Measurements from ENCODE around the gene C12orf42. TPM values are rescaled to one million over a fixed set of nuclear protein-coding genes. Genes with fewer than 3 reads are reported as not detected.

Gene C12orf42
- total and polyA plus RNA-seq, 2 of the 4 experiments (the other 2 are of a cell fraction) = not detected

GRCh38 chr12:103462675-103463074 lies 33.1 kb downstream of the C12orf42 start:
- DNase-seq (no peak), ATAC-seq (ENCODE audit: low read depth) (no peak)
- no TSS peak for BruUV-seq (replicated peaks)
- Histone ChIP-seq H2AFZ (replicated peaks; ENCODE audit: low read length, poor library complexity) (no peak overlapping the region), H3K9me3 (ENCODE audit: control insufficient read depth, insufficient read depth, low read length) (peaks cover 8% of the 10 kb centered on the region), H4K8ac (ENCODE audit: low read depth in 2 of 2, low read length in 2 of 2) (no peak overlapping the region), H3K4ac (ENCODE audit: low read depth, low read length) (no peak overlapping the region), H4K5ac (ENCODE audit: low read depth, low read length) (no peak overlapping the region), H3K27ac (ENCODE audit: insufficient read depth, low read length) (no peak overlapping the region), H3K18ac (ENCODE audit: low read depth, low read length) (no peak overlapping the region), H4K91ac (ENCODE audit: insufficient read depth, low read depth, low read length) (no peak overlapping the region), H3K36me3 (ENCODE audit: control insufficient read depth, insufficient read depth, low read length) (no peaks in the 10 kb centered on the region), H3K14ac (replicated peaks; ENCODE audit: low read depth, low read length) (no peak overlapping the region), H2AK5ac (ENCODE audit: low read depth, low read length) (no peak overlapping the region), H3K27me3 (ENCODE audit: control insufficient read depth, insufficient read depth, low read length) (no peaks in the 10 kb centered on the region), H3K9me1 (ENCODE audit: insufficient read depth, low read length) (no peaks in the 10 kb centered on the region), H2BK20ac (ENCODE audit: low read depth, low read length) (no peak overlapping the region), H3K4me2 (ENCODE audit: low read depth, low read length) (no peak overlapping the region), H3K56ac (ENCODE audit: extremely low read depth, insufficient read depth, low read length) (no peak overlapping the region), H3K4me3 (ENCODE audit: insufficient read depth, low read depth, low read length) (no peak overlapping the region), H2BK5ac (ENCODE audit: low read depth, low read length, poor library complexity, severe bottlenecking) (no peak overlapping the region), H4K20me1 (ENCODE audit: insufficient read depth, low read length) (no peaks in the 10 kb centered on the region), H3K79me1 (ENCODE audit: low read depth in 1 of 2, low read length in 2 of 2) (no peaks in the 10 kb centered on the region), H3K4me1 (ENCODE audit: control insufficient read depth, insufficient read depth, low read length) (no peaks in the 10 kb centered on the region), H3K23ac (ENCODE audit: low read depth, low read length) (no peak overlapping the region), H2BK15ac (ENCODE audit: low read depth, low read length) (no peak overlapping the region), H3K9ac (ENCODE audit: low read depth, low read length) (no peak overlapping the region), H2AK9ac (replicated peaks; ENCODE audit: low read depth, low read length, poor library complexity) (no peak overlapping the region), H2BK120ac (ENCODE audit: low read depth, low read length) (no peak overlapping the region)
- POLR2A ChIA-PET (ENCODE audit: unreplicated experiment) = no interaction called here
- dilution Hi-C loops (cut with HindIII; ENCODE audit: low sequenced_read_pairs, unreplicated experiment) (no loop called here), intact Hi-C loops (cut with micrococcal nuclease) (no loop called here), in situ Hi-C loops (cut with MboI; ENCODE audit: low sequenced_read_pairs) (no loop called here)
- WGBS, 2 experiments (ENCODE audit: extremely low coverage in 2 of 2, insufficient read length in 1 of 2) = no CpG with 5 or more reads among the region's 3 CpGs
- CTCF ChIA-PET = interaction anchor here (0.6 kb wide), 1 partner anchor 34 kb away, joined by 3 read pairs; no protein-coding TSS in a partner anchor
- TF ChIP-seq SMC3 (IDR thresholded peaks at IDR 0.05; ENCODE audit: low read depth, low read length) (no peak), POLR2A (IDR thresholded peaks at IDR 0.05; ENCODE audit: low read depth, low read length) (no peak)
- TF ChIP-seq, protein P1, sequence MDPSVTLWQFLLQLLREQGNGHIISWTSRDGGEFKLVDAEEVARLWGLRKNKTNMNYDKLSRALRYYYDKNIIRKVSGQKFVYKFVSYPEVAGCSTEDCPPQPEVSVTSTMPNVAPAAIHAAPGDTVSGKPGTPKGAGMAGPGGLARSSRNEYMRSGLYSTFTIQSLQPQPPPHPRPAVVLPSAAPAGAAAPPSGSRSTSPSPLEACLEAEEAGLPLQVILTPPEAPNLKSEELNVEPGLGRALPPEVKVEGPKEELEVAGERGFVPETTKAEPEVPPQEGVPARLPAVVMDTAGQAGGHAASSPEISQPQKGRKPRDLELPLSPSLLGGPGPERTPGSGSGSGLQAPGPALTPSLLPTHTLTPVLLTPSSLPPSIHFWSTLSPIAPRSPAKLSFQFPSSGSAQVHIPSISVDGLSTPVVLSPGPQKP (IDR thresholded peaks at IDR 0.05; ENCODE audit: borderline replicate concordance, low read depth, low read length) = no peak

All from IMR-90 (cell line).